A549 (cell line): Measurements from ENCODE around the gene ATP2B3.

Experiments used
- CEBPB ChIP-seq, 2 experiments: fragments of >200 bp in 1 of 2; sonication (Bioruptor Twin) in 1 of 2; formaldehyde crosslinking in 1 of 2; IDR thresholded peaks; 2 replicates each; pipeline ENCODE4 v1.6.1; 2012 to 2016
- CHD4 ChIP-seq: fragments of 200-600 bp; sonication (generic); IDR thresholded peaks from 2 replicates; pipeline ENCODE4 v1.6.1; 2016; ENCODE audit warnings: antibody characterized with exemption, mild to moderate bottlenecking, borderline replicate concordance
- EP300 ChIP-seq, 2 experiments: fragments of >200 bp; sonication (Bioruptor Twin); formaldehyde crosslinking; IDR thresholded peaks; 2 replicates in 1 of 2; 3 replicates in 1 of 2; pipeline ENCODE4 v1.6.1; 2016 to 2017
- FOSB ChIP-seq: fragments of 250-450 bp; sonication (Bioruptor Pico); IDR thresholded peaks from 2 replicates; pipeline ENCODE4 v1.5.0; 2020; ENCODE audit warnings: mild to moderate bottlenecking, moderate library complexity
- HDAC2 ChIP-seq: fragments of 200-600 bp; sonication (generic); IDR thresholded peaks from 2 replicates; pipeline ENCODE4 v1.6.1; 2016
- JUN ChIP-seq, 2 experiments: fragments of >200 bp; sonication (Bioruptor Twin); formaldehyde crosslinking; IDR thresholded peaks; 2 replicates in 1 of 2; 3 replicates in 1 of 2; pipeline ENCODE4 v1.6.1; 2016 to 2017
- MAZ ChIP-seq: fragments of 150-350 bp; IDR thresholded peaks from 2 replicates; pipeline ENCODE4 v1.6.1; 2014; ENCODE audit warnings: antibody characterized with exemption, low read depth, low read length, borderline replicate concordance
- NFE2L2 ChIP-seq: fragments of 150-350 bp; conservative IDR thresholded peaks from 2 replicates; pipeline ENCODE4 v1.6.1; 2014; ENCODE audit warnings: low read length
- POLR2A ChIP-seq: IDR thresholded peaks from 2 replicates; pipeline ENCODE4 v1.6.1; 2012; ENCODE audit warnings: mild to moderate bottlenecking, low read length
- TF ChIP-seq, protein P1 (sequence below): fragments of >200 bp; sonication (Bioruptor Twin); formaldehyde crosslinking; IDR thresholded peaks from 3 replicates; pipeline ENCODE4 v1.5.1; 2016
- TF ChIP-seq, protein P2 (sequence below): IDR thresholded peaks from 2 replicates; pipeline ENCODE4 v1.6.1; 2012
- TF ChIP-seq, protein P3 (sequence below): IDR thresholded peaks from 2 replicates; pipeline ENCODE4 v1.6.1; 2012; ENCODE audit warnings: low read depth, borderline replicate concordance
- TF ChIP-seq, protein P4 (sequence below): fragments of 250-450 bp; sonication (Bioruptor Pico); IDR thresholded peaks from 2 replicates; pipeline ENCODE4 v1.5.0; 2021; ENCODE audit warnings: mild to moderate bottlenecking, moderate library complexity, borderline replicate concordance

DNA sequence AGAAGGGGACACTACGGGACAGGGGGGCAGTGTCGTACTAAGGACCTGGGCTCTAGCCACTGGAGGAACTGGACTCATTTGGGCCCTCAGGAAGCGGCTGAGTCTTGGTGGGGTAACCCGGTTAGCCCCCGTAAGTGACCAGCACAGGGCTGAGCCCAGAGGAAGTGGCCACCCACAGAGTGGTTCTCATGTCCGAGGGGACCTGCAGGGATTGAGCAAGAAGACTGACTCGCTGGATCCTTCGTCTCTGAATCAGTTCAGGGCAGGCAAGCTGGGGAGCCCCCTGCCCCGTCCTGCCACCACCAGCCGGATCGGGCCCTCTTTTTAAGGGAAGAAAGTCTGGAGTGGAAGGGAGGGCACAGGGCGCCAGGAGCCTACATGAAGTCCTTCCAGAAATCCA, 23.4 kb upstream of the ATP2B3 start:
- TF ChIP-seq, protein P1, sequence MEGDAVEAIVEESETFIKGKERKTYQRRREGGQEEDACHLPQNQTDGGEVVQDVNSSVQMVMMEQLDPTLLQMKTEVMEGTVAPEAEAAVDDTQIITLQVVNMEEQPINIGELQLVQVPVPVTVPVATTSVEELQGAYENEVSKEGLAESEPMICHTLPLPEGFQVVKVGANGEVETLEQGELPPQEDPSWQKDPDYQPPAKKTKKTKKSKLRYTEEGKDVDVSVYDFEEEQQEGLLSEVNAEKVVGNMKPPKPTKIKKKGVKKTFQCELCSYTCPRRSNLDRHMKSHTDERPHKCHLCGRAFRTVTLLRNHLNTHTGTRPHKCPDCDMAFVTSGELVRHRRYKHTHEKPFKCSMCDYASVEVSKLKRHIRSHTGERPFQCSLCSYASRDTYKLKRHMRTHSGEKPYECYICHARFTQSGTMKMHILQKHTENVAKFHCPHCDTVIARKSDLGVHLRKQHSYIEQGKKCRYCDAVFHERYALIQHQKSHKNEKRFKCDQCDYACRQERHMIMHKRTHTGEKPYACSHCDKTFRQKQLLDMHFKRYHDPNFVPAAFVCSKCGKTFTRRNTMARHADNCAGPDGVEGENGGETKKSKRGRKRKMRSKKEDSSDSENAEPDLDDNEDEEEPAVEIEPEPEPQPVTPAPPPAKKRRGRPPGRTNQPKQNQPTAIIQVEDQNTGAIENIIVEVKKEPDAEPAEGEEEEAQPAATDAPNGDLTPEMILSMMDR: no peak
- no peak for TF ChIP-seq POLR2A
- no peak for TF ChIP-seq FOSB
- TF ChIP-seq, protein P2, sequence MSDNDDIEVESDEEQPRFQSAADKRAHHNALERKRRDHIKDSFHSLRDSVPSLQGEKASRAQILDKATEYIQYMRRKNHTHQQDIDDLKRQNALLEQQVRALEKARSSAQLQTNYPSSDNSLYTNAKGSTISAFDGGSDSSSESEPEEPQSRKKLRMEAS: no peak
- TF ChIP-seq, protein P3, sequence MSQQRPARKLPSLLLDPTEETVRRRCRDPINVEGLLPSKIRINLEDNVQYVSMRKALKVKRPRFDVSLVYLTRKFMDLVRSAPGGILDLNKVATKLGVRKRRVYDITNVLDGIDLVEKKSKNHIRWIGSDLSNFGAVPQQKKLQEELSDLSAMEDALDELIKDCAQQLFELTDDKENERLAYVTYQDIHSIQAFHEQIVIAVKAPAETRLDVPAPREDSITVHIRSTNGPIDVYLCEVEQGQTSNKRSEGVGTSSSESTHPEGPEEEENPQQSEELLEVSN: no peak
- no peak for TF ChIP-seq EP300 (IDR thresholded peaks at IDR 0.05)
- TF ChIP-seq CHD4: no peak
- TF ChIP-seq, protein P4, sequence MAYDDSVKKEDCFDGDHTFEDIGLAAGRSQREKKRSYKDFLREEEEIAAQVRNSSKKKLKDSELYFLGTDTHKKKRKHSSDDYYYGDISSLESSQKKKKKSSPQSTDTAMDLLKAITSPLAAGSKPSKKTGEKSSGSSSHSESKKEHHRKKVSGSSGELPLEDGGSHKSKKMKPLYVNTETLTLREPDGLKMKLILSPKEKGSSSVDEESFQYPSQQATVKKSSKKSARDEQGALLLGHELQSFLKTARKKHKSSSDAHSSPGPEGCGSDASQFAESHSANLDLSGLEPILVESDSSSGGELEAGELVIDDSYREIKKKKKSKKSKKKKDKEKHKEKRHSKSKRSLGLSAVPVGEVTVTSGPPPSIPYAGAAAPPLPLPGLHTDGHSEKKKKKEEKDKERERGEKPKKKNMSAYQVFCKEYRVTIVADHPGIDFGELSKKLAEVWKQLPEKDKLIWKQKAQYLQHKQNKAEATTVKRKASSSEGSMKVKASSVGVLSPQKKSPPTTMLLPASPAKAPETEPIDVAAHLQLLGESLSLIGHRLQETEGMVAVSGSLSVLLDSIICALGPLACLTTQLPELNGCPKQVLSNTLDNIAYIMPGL (CRISPR knock-in tag): no peak
- TF ChIP-seq NFE2L2: no peak
- no peak for TF ChIP-seq MAZ
- TF ChIP-seq CEBPB (IDR thresholded peaks at IDR 0.05): no peak
- no peak for TF ChIP-seq JUN (IDR thresholded peaks at IDR 0.05)
- TF ChIP-seq HDAC2: no peak
